Neural cell (in vitro differentiated cells): ENCODE data around the gene PDHA1. TPM values are rescaled to one million over a fixed set of nuclear protein-coding genes. Genes with fewer than 3 reads are reported as not detected.

Experiments
- H2AFZ ChIP-seq: fragments of 200-600, 300-800 bp; sonication (generic), shearing (Covaris generic); 2 replicates; pipeline ENCODE4 v1.6.0; 2014; ENCODE audit warnings: low read depth, mild to moderate bottlenecking, antibody characterized with exemption, low read length, moderate library complexity
- H3F3A ChIP-seq: fragments of 200-600 bp; shearing (Covaris generic); 2 replicates; pipeline ENCODE4 v1.6.1; 2016; ENCODE audit warnings: mild to moderate bottlenecking, moderate library complexity, mixed read lengths, antibody characterized with exemption, low read length; ENCODE audit not compliant: insufficient read depth, poor library complexity, severe bottlenecking
- H3K27ac ChIP-seq: fragments of 200-600, 300-800 bp; sonication (generic), shearing (Covaris generic); 2 replicates; pipeline ENCODE4 v1.5.1; 2014; ENCODE audit warnings: mild to moderate bottlenecking, low read length, moderate library complexity
- H3K27me3 ChIP-seq: fragments of 300-800, 200-600 bp; sonication (generic), shearing (Covaris generic); 2 replicates; pipeline ENCODE4 v1.6.0; 2014; ENCODE audit warnings: mild to moderate bottlenecking, low read depth, low read length, moderate library complexity; ENCODE audit not compliant: insufficient read depth
- H3K36me3 ChIP-seq: fragments of 300-800, 200-600 bp; sonication (generic), shearing (Covaris generic); 2 replicates; pipeline ENCODE4 v1.5.1; 2014; ENCODE audit warnings: mild to moderate bottlenecking, antibody characterized with exemption, low read length, moderate library complexity; ENCODE audit not compliant: insufficient read depth
- H3K4me2 ChIP-seq: fragments of 300-800, 200-600 bp; sonication (generic), shearing (Covaris generic); 2 replicates; pipeline ENCODE4 v1.6.0; 2014; ENCODE audit warnings: mild to moderate bottlenecking, low read length
- H3K4me3 ChIP-seq: fragments of 300-800, 200-600 bp; sonication (generic), shearing (Covaris generic); 2 replicates; pipeline ENCODE4 v1.5.1; 2014; ENCODE audit warnings: mild to moderate bottlenecking, low read length, moderate library complexity
- H3K79me2 ChIP-seq: fragments of 200-600 bp; shearing (Covaris generic); replicated peaks from 2 replicates; pipeline ENCODE4 v1.6.0; 2014; ENCODE audit warnings: mild to moderate bottlenecking, low read length, moderate library complexity; ENCODE audit not compliant: insufficient read depth
- H3K9ac ChIP-seq: fragments of 300-800, 200-600 bp; sonication (generic), shearing (Covaris generic); 2 replicates; pipeline ENCODE4 v1.6.1; 2016; ENCODE audit warnings: mild to moderate bottlenecking, low read length, mixed read lengths
- H3K9me2 ChIP-seq: fragments of 200-600 bp; shearing (Covaris generic); 2 replicates; pipeline ENCODE4 v1.6.1; 2016; ENCODE audit warnings: mild to moderate bottlenecking, low read length, mixed read lengths; ENCODE audit not compliant: insufficient read depth
- H3K9me3 ChIP-seq: fragments of 200-600, 300-800 bp; sonication (generic), shearing (Covaris generic); 2 replicates; pipeline ENCODE4 v1.6.1; 2016; ENCODE audit warnings: mild to moderate bottlenecking, mixed run types, low read length, moderate library complexity, mixed read lengths
- H4K20me1 ChIP-seq: fragments of 200-600 bp; shearing (Covaris generic); 2 replicates; pipeline ENCODE4 v1.6.1; 2016; ENCODE audit warnings: mild to moderate bottlenecking, mixed run types; ENCODE audit not compliant: insufficient read depth
- CTCF ChIP-seq: fragments of 450-650 bp; IDR thresholded peaks from 2 replicates; pipeline ENCODE4 v1.5.1; 2014; ENCODE audit warnings: antibody characterized with exemption, mild to moderate bottlenecking, moderate library complexity; ENCODE audit not compliant: poor library complexity, severe bottlenecking
- EP300 ChIP-seq: fragments of 450-650 bp; conservative IDR thresholded peaks from 2 replicates; pipeline ENCODE4 v1.6.1; 2014; ENCODE audit warnings: antibody characterized with exemption, mild to moderate bottlenecking, moderate library complexity; ENCODE audit not compliant: poor library complexity, severe bottlenecking
- EZH2 ChIP-seq: fragments of 200-600, 300-800 bp; shearing (Covaris generic), sonication (generic); IDR thresholded peaks from 2 replicates; pipeline ENCODE4 v1.6.1; 2014; ENCODE audit warnings: antibody characterized with exemption, low read length, borderline replicate concordance, mild to moderate bottlenecking; ENCODE audit not compliant: insufficient read depth, poor library complexity, severe bottlenecking
- MXI1 ChIP-seq: fragments of 450-650 bp; conservative IDR thresholded peaks from 2 replicates; pipeline ENCODE4 v1.6.1; 2014; ENCODE audit warnings: antibody characterized with exemption, mild to moderate bottlenecking; ENCODE audit not compliant: poor library complexity, severe bottlenecking
- POLR2AphosphoS5 ChIP-seq: IDR thresholded peaks from 2 replicates; pipeline ENCODE4 v1.6.1; 2012
- RAD21 ChIP-seq: fragments of 450-650 bp; conservative IDR thresholded peaks from 2 replicates; pipeline ENCODE4 v1.6.1; 2014; ENCODE audit warnings: antibody characterized with exemption, mild to moderate bottlenecking, moderate library complexity
- REST ChIP-seq: IDR thresholded peaks from 2 replicates; pipeline ENCODE4 v1.6.1; 2012; ENCODE audit warnings: borderline replicate concordance
- SMC3 ChIP-seq: fragments of 450-650 bp; conservative IDR thresholded peaks from 2 replicates; pipeline ENCODE4 v1.6.1; 2014; ENCODE audit warnings: antibody characterized with exemption, mild to moderate bottlenecking, moderate library complexity; ENCODE audit not compliant: poor library complexity
- TAF1 ChIP-seq: IDR thresholded peaks from 2 replicates; pipeline ENCODE4 v1.6.1; 2012; ENCODE audit warnings: low read depth
- polyA plus RNA-seq: library from polyadenylated mRNA; depleted of rRNA; stranded (reverse); fragments of >200 nt; gene quantifications from 2 replicates; pipeline ENCODE4 v1.2.3, GENCODE V29; 2014

PDHA1 gene
- polyA plus RNA-seq, 1 donor from 2014 or later, result 224 TPM

GRCh38 chrX:19344661-19345060 is 934 bp downstream of the PDHA1 start:
- no peak overlapping the region for H3K27ac ChIP-seq

GRCh38 chrX:19347916-19348315 is 4.2 kb downstream of the PDHA1 start:
- H3K36me3 ChIP-seq, result no peaks in the 10 kb centered on the region
- H3K27ac ChIP-seq, result no peak overlapping the region

More at GRCh38 chrX:19344661-19345060, 934 bp downstream of the PDHA1 start:
- Histone ChIP-seq H3K79me2 (peaks cover 8% of the 10 kb centered on the region), H2AFZ (no peak overlapping the region), H3K4me2 (peak overlapping the region; percentile 30), H4K20me1 (no peaks in the 10 kb centered on the region), H3K27me3 (no peaks in the 10 kb centered on the region), H3K36me3 (no peaks in the 10 kb centered on the region), H3K9ac (no peak overlapping the region), H3F3A (no peaks in the 10 kb centered on the region), H3K9me3 (no peaks in the 10 kb centered on the region), H3K4me3 (peak overlapping the region; percentile 82), H3K9me2 (no peaks in the 10 kb centered on the region)
- TF ChIP-seq RAD21, result no peak
- no peak for TF ChIP-seq MXI1

GRCh38 chrX:19349264-19349663 is 5.5 kb downstream of the PDHA1 start:
- Histone ChIP-seq H3K9me2 (no peaks in the 10 kb centered on the region), H3K9me3 (no peaks in the 10 kb centered on the region), H3K27ac (no peak overlapping the region), H3K36me3 (no peaks in the 10 kb centered on the region), H3K27me3 (no peaks in the 10 kb centered on the region), H3K4me3 (no peak overlapping the region), H3K9ac (no peak overlapping the region), H3K4me2 (no peak overlapping the region), H3F3A (no peaks in the 10 kb centered on the region), H4K20me1 (no peaks in the 10 kb centered on the region), H2AFZ (no peak overlapping the region), H3K79me2 (peaks cover 7% of the 10 kb centered on the region)
- TF ChIP-seq EP300 (no peak), MXI1 (no peak), RAD21 (no peak), SMC3 (no peak), CTCF (no peak), EZH2 (no peak), REST (no peak), TAF1 (no peak), POLR2AphosphoS5 (no peak)

More at GRCh38 chrX:19347916-19348315, 4.2 kb downstream of the PDHA1 start:
- Histone ChIP-seq H3K9me2 (no peaks in the 10 kb centered on the region), H3K9ac (no peak overlapping the region), H3F3A (no peaks in the 10 kb centered on the region), H3K4me2 (no peak overlapping the region), H3K9me3 (no peaks in the 10 kb centered on the region), H4K20me1 (no peaks in the 10 kb centered on the region), H3K4me3 (no peak overlapping the region), H2AFZ (no peak overlapping the region), H3K27me3 (no peaks in the 10 kb centered on the region), H3K79me2 (peaks cover 8% of the 10 kb centered on the region)
- TF ChIP-seq RAD21, result no peak
